ENCODE measurements around the gene PIGU.

DNA sequence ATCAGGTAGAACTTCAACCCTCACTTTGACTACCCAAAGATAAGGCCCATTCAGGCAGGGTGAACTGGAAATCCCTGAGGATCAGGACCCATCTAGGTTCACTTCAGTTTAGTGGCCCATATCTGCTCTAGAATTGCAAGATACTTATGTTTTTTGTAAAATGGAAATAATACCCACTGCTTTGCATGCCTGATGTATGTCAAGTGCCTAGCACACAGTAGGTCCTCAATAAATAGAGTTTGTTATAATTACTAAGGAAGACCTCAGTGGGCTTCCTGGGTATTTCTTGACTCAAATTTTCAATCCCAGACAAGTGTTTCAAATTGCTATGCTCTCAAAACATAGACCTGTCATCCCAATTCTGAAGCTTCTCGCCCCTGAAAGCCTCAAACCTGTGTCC is 32.5 kb downstream of the PIGU start:
- TF ChIP-seq, protein P1, sequence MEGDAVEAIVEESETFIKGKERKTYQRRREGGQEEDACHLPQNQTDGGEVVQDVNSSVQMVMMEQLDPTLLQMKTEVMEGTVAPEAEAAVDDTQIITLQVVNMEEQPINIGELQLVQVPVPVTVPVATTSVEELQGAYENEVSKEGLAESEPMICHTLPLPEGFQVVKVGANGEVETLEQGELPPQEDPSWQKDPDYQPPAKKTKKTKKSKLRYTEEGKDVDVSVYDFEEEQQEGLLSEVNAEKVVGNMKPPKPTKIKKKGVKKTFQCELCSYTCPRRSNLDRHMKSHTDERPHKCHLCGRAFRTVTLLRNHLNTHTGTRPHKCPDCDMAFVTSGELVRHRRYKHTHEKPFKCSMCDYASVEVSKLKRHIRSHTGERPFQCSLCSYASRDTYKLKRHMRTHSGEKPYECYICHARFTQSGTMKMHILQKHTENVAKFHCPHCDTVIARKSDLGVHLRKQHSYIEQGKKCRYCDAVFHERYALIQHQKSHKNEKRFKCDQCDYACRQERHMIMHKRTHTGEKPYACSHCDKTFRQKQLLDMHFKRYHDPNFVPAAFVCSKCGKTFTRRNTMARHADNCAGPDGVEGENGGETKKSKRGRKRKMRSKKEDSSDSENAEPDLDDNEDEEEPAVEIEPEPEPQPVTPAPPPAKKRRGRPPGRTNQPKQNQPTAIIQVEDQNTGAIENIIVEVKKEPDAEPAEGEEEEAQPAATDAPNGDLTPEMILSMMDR (conservative IDR thresholded peaks at IDR 0.05) = no peak
- no peak for TF ChIP-seq EZH2 (IDR thresholded peaks at IDR 0.05; ENCODE audit: low read depth)
